T follicular helper cell (primary cell): Measurements from ENCODE around the gene IFI30.

Experiments
- DNase-seq: peaks from one replicate; pipeline ENCODE4 v3.0.0-alpha.2; 2020; ENCODE audit warnings: low read depth

The IFI30 gene

GRCh38 chr19:18225702-18226468, 52.3 kb downstream of the IFI30 start, which contains the start of gene PDE4C:
Gene PDE4C, minus strand, starts transcription at chr19:18226438. Its CDS starts 23 bp downstream, at chr19:18226415.
- DNase-seq, result no peak

GRCh38 chr19:18226956-18227780, 53.6 kb downstream of the IFI30 start:
- DNase-seq, result no peak
